Activated naive CD4-positive, alpha-beta T cell treated with anti-CD3 and anti-CD28 coated beads, Interleukin-2, amount 10 ng/mL, durations not matched to agents 7 days and 5 days (primary cell): Measurements from ENCODE around the gene ALG1L2.
"Not testable (repeated sequence)": the region's sequence is repeated elsewhere in the genome, so short reads cannot be mapped to it uniquely, and the experiment has no call there.

Experiments used
- CTCF ChIA-PET: fragments of 350-600 bp; sonication (Branson Sonifier 250); formaldehyde crosslinking; loops from one replicate; lab custom pipeline; 2021; ENCODE audit warnings: antibody characterized with exemption; lab: Charles Lee
- DNase-seq: peaks from one replicate; pipeline ENCODE4 v3.0.0-alpha.2; 2020
- H3K27ac Mint-ChIP-seq: one replicate; pipeline ENCODE4 v1.8.0; 2021; ENCODE audit warnings: mild to moderate bottlenecking, moderate library complexity, mixed read lengths
- H3K27me3 Mint-ChIP-seq: one replicate; pipeline ENCODE4 v1.8.0; 2021; ENCODE audit warnings: mild to moderate bottlenecking, mixed read lengths
- H3K36me3 Mint-ChIP-seq: one replicate; pipeline ENCODE4 v1.8.0; 2021; ENCODE audit warnings: mixed read lengths
- H3K4me1 Mint-ChIP-seq: one replicate; pipeline ENCODE4 v1.8.0; 2021; ENCODE audit warnings: mixed read lengths
- H3K4me3 Mint-ChIP-seq: one replicate; pipeline ENCODE4 v1.8.0; 2021; ENCODE audit warnings: mild to moderate bottlenecking, moderate library complexity, mixed read lengths
- H3K9me3 Mint-ChIP-seq: one replicate; pipeline ENCODE4 v1.8.0; 2021; ENCODE audit warnings: mixed read lengths

Gene ALG1L2

DNA sequence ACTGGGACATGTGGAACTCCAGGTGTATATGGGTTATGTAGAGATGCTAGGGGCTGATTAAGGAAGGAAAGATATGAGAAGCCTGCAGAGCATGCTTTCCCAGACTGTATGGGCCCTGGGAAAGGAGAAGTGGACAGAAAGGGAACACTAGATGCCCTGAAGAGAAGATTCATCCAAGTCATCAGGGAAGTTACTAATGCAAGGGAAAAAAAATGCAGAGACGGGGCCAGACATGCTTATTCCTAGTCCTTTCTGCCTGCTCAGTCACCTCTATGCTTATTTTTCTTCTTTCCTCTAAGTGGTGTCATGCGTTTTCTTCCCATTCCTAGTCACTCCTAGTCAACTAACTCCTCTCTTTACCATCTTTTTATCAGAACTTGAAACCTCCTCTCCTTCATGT lies 43.8 kb downstream of the ALG1L2 start:
- CTCF ChIA-PET, H3K9me3 Mint-ChIP-seq, DNase-seq, H3K4me3 Mint-ChIP-seq, H3K27ac Mint-ChIP-seq, H3K4me1 Mint-ChIP-seq, H3K36me3 Mint-ChIP-seq: not testable (repeated sequence)
- peaks cover 30% of the 10 kb centered on the region for H3K27me3 Mint-ChIP-seq

DNA sequence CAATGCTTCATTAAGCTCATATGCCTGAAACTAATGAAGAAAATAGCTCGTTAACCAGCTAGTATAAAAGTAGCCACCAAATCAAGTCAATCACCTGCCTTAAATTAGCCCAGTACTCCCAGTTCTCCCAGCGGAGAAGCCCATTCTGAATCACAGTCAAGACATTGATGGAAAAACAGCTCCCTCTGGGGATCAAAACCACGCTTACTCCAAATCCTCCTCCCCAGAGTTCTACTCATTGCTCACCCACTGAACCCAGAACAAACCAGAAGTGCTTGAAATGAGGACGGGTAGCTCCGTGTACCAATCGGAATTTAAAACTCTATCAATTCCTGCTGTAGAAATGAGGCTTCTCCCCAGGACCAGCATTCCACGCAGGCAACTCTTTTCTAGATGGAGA lies 54.7 kb downstream of the ALG1L2 start:
- H3K27ac Mint-ChIP-seq, H3K9me3 Mint-ChIP-seq, H3K4me3 Mint-ChIP-seq, H3K36me3 Mint-ChIP-seq, H3K4me1 Mint-ChIP-seq, DNase-seq: not testable (repeated sequence)
- CTCF ChIA-PET, result interaction anchor here (0.7 kb wide), 1 partner anchor 106 kb away, joined by 3 read pairs; no protein-coding TSS in a partner anchor
- H3K27me3 Mint-ChIP-seq, result peaks cover 11% of the 10 kb centered on the region

DNA sequence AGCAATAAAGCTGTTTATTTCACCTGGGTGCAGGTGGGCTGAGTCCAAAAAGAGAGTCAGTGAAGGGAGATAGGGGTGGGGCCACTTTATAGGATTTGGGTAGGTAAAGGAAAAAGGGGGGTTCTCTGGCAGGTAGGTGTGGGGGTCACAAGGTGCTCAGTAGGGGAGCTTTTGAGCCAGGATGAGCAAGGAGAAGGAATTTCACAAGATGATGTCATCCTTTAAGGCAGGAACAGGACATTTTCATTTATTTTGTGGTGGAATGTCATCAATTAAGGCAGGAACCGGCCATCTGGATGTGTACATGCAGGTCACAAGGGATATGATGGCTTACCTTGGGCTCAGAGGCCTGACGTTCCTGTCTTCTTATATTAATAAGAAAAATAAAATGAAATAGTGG lies 56.1 kb downstream of the ALG1L2 start:
- not testable (repeated sequence) for H3K36me3 Mint-ChIP-seq, H3K4me3 Mint-ChIP-seq, DNase-seq, H3K9me3 Mint-ChIP-seq, H3K4me1 Mint-ChIP-seq, H3K27ac Mint-ChIP-seq
- H3K27me3 Mint-ChIP-seq, result peaks cover 11% of the 10 kb centered on the region
- CTCF ChIA-PET, result interaction anchor here (0.8 kb wide), 1 partner anchor 144 kb away, joined by 3 read pairs; no protein-coding TSS in a partner anchor

DNA sequence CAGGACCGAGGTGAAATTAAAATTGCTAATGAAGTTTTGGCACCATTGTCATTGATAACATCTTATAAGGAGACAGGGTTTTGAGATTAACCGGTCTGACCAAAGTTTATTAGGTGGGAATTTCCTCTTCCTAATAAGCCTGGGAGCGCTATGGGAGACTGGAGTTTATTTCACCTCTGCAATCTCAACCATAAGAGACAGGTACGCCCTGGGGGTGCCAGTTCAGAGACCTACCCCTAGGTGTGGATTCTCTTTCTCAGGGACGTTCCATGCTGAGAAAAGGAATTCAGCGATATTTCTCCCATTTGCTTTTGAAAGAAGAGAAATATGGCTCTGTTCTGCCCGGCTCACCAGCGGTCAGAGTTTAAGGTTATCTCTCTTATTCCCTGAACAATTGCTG lies 57.4 kb downstream of the ALG1L2 start:
- H3K4me3 Mint-ChIP-seq, H3K9me3 Mint-ChIP-seq, H3K4me1 Mint-ChIP-seq, H3K27ac Mint-ChIP-seq, H3K36me3 Mint-ChIP-seq, DNase-seq, CTCF ChIA-PET: not testable (repeated sequence)
- H3K27me3 Mint-ChIP-seq, result peaks cover 11% of the 10 kb centered on the region

DNA sequence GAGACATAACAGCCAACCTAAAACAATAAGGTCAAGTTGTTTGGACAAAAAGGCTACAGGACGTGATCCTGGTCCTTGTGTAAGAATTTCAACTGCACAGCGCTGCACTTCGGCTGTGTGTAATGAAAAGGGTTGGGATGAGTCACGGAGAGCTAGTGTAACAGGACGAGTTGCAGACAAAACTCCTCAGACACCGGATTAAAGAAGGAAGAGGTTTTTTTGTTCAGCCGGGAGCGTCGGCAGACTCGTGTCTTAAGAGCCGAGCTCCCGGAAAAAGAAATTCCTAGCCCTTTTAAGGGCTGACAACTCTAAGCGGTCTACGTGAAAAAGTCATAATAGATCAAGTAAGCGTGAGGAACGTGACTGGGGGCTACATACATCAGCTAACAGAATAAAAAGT lies 59.1 kb downstream of the ALG1L2 start:
- CTCF ChIA-PET, H3K36me3 Mint-ChIP-seq, H3K4me1 Mint-ChIP-seq, H3K9me3 Mint-ChIP-seq, DNase-seq, H3K4me3 Mint-ChIP-seq, H3K27ac Mint-ChIP-seq: not testable (repeated sequence)
- H3K27me3 Mint-ChIP-seq, result peaks cover 17% of the 10 kb centered on the region

DNA sequence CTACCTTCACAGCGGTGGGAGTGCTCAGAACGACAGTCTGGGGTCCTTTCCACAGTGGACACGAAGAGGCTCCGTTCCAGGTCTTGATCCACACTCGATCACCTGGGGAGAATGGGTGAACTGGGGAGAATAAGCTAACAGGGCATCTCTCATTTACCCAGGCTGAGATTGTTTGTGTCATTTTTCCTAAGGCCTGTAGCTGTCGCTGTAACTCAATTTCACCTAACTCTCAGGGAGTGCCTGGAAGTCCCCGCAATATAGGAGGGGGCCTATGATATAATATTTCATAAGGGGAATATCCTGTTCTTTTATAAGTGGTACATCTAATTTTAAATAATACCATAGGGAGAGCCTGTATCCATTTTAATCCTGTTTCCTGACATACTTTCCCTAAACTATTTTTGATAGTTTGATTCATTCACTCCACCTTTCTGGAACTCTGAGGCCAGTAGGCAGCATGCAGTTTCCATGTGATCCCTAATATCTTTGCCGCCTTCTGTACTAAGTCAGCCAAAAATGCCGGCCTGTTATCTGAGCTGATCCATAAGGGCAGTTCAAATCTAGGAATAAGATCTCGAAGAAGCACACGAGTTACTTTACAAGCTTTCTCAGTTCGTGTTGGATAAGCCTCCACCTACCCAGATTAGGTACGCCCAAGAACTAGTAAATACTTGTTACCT lies 62.2 kb downstream of the ALG1L2 start:
- H3K4me3 Mint-ChIP-seq, H3K4me1 Mint-ChIP-seq, H3K27ac Mint-ChIP-seq, H3K9me3 Mint-ChIP-seq, DNase-seq, H3K36me3 Mint-ChIP-seq, CTCF ChIA-PET: not testable (repeated sequence)
- H3K27me3 Mint-ChIP-seq, result peaks cover 10% of the 10 kb centered on the region

DNA sequence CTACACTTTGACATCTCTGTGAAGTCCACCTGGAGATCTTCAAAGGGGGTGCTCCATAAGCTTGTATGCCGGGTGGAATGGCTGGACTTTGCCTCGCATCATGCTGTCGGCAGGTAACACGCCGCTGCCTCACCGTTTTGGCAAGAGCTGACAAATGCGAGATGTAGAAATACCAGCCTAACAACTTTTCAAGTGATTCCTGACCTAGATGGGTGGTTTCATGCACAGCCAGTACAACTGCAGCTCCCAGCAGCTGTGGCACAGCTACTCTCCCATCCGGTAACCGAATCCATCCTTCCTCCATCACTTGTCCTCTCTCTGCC lies 62.7 kb downstream of the ALG1L2 start:
- H3K9me3 Mint-ChIP-seq, H3K4me3 Mint-ChIP-seq, DNase-seq, CTCF ChIA-PET, H3K27ac Mint-ChIP-seq, H3K36me3 Mint-ChIP-seq: not testable (repeated sequence)
- H3K4me1 Mint-ChIP-seq, result peaks cover 11% of the 10 kb centered on the region
- peaks cover 10% of the 10 kb centered on the region for H3K27me3 Mint-ChIP-seq

DNA sequence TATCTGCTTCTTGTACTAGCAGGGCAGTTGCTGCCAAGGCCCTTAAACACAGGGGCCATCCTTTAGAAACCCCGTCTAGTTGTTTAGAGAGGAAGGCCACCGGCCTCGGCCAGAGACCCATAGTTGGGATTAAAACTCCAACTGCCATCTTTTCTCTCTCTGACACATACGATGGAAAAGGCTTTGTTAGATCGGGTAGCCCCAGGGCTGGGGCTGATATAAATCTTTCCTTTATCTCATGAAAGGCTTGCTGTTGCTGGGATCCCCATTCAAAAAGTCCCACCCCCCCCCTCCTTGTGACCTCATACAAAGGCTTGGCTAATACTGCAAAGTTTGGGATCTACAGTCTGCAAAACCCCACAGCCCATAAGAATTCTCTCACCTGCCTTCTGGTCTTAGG lies 63.8 kb downstream of the ALG1L2 start:
- Mint-ChIP-seq H3K27me3 (peaks cover 14% of the 10 kb centered on the region), H3K4me1 (peaks cover 13% of the 10 kb centered on the region)
- H3K27ac Mint-ChIP-seq, CTCF ChIA-PET, DNase-seq, H3K9me3 Mint-ChIP-seq, H3K36me3 Mint-ChIP-seq, H3K4me3 Mint-ChIP-seq: not testable (repeated sequence)

DNA sequence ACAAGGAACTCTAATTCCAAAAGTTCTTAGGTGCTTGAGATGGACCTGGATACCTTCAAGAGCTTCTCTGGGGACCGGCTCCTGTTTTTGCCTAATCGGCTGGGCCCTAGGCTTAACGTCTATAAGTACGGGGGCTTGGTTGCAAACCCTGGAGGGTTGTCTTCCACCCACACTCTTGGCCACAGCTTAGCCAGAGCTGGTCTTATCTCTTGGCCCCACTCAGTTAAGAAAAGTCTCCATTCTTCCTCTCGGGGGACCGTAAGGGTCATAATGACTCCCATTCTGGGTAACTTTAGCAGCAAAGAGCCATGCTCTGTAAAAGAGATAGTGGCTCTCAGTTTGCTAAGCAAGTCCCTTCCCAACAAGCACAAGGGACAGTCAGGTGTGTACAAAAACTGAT lies 64.8 kb downstream of the ALG1L2 start:
- H3K36me3 Mint-ChIP-seq, H3K27ac Mint-ChIP-seq, H3K4me3 Mint-ChIP-seq, CTCF ChIA-PET, DNase-seq, H3K9me3 Mint-ChIP-seq: not testable (repeated sequence)
- Mint-ChIP-seq H3K27me3 (peaks cover 16% of the 10 kb centered on the region), H3K4me1 (peaks cover 15% of the 10 kb centered on the region)
